Measurements from ENCODE around the gene TACC2. TPM values are rescaled to one million over a fixed set of nuclear protein-coding genes. Genes with fewer than 3 reads are reported as not detected.

The TACC2 gene
- total and polyA plus RNA-seq, 2 experiments from 2014 or later: 30.8 to 35.9 TPM

- Mint-ChIP-seq H3K36me3 (ENCODE audit: low read depth) (no peaks in the 10 kb centered on the region; the same call in 2 of the 3 replicates), H3K27me3 (ENCODE audit: insufficient read depth, low read depth, poor library complexity) (peaks cover 12% of the 10 kb centered on the region), H3K4me3 (no peak overlapping the region; the same call in 2 of the 3 replicates), H3K9me3 (no peaks in the 10 kb centered on the region), H3K4me1 (peaks cover 53% of the 10 kb centered on the region), H3K27ac (peak overlapping the region; percentile 74)
- Histone ChIP-seq H3K4me2 (no peak overlapping the region), H4K20me1 (replicated peaks; ENCODE audit: insufficient read depth) (no peaks in the 10 kb centered on the region), H3K9me2 (ENCODE audit: insufficient read depth) (no peaks in the 10 kb centered on the region), H3K79me2 (replicated peaks; ENCODE audit: insufficient read depth) (no peaks in the 10 kb centered on the region), H3K4me1 (ENCODE audit: insufficient read depth) (peaks cover 5% of the 10 kb centered on the region), H3K4me3 (no peak overlapping the region), H2AFZ (no peak overlapping the region), H3K27me3 (ENCODE audit: insufficient read depth) (no peaks in the 10 kb centered on the region), H3K36me3 (ENCODE audit: insufficient read depth) (no peaks in the 10 kb centered on the region), H3F3A (replicated peaks; ENCODE audit: low read depth) (no peaks in the 10 kb centered on the region), H3K27ac (ENCODE audit: low read depth) (peak overlapping the region; percentile 64; the same call in 1 of the 2 replicates)
- no peak for DNase-seq (ENCODE audit: low spot score)
- TF ChIP-seq ZNF331 (CRISPR knock-in tag; IDR thresholded peaks at IDR 0.05; ENCODE audit: low read depth) (no peak), ZNF114 (CRISPR knock-in tag; IDR thresholded peaks at IDR 0.05) (no peak), ZNF462 (CRISPR knock-in tag; IDR thresholded peaks at IDR 0.05) (no peak), REST (IDR thresholded peaks at IDR 0.05; ENCODE audit: unreplicated experiment) (no peak), EZH2phosphoT487 (IDR thresholded peaks at IDR 0.05; ENCODE audit: unreplicated experiment) (no peak), EZH2 (IDR thresholded peaks at IDR 0.05; ENCODE audit: low read depth, unreplicated experiment) (no peak)
- peak; percentile 7; the same call in 1 of the 3 replicates for ATAC-seq
Observed at GRCh38 chr10:122154031-122154544, 165.1 kb downstream of the TACC2 start.
